ENCODE measurements around the gene NPAT. TPM values are rescaled to one million over a fixed set of nuclear protein-coding genes. Genes with fewer than 3 reads are reported as not detected.

NPAT gene
- total RNA-seq (2014; rRNA removed; shearing (Covaris generic)) = 20.6 and 25.0 TPM in 2 replicates

DNA sequence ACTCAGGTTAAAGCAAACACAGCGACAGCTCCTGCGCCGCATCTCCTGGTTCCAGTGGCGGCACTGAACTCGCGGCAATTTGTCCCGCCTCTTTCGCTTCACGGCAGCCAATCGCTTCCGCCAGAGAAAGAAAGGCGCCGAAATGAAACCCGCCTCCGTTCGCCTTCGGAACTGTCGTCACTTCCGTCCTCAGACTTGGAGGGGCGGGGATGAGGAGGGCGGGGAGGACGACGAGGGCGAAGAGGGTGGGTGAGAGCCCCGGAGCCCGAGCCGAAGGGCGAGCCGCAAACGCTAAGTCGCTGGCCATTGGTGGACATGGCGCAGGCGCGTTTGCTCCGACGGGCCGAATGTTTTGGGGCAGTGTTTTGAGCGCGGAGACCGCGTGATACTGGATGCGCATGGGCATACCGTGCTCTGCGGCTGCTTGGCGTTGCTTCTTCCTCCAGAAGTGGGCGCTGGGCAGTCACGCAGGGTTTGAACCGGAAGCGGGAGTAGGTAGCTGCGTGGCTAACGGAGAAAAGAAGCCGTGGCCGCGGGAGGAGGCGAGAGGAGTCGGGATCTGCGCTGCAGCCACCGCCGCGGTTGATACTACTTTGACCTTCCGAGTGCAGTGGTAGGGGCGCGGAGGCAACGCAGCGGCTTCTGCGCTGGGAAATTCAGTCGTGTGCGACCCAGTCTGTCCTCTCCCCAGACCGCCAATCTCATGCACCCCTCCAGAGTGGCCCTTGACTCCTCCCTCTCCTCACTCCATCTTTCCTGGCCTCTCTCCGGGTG is at the start of gene NPAT, which contains the start of gene ATM:
Gene NPAT, minus strand, starts transcription at position 65 of the 774 bp plus-strand sequence. CDS start 102 bp downstream, outside the sequence.
Gene ATM, plus strand, starts transcription at position 494 of the 774 bp plus-strand sequence. CDS start 4,558 bp downstream, outside the sequence.
- peak; percentile 98 for DNase-seq (ENCODE audit: low read depth)

- no peak for DNase-seq (ENCODE audit: low read depth)
Measured at GRCh38 chr11:108269583-108269982, 47.1 kb upstream of the NPAT start.

DNA sequence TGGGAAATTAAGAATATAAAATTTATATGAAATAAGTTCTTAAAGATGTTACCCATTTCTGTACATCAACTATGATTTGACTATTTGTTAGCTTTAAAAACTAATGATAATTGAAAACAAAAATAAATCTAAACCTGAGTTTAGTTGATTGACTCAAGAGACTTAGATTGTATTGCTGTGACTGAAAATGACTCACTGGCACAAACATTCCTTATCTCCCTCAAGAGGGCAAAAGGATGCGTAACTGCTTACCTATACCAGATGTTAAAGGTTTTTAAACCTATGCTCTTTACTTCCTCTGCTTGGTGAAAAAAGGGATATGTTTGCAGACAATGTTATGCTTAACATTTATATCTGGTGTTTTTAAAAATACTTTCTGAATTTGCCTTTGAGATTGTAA is 30.7 kb upstream of the NPAT start:
- peak; percentile 5 for DNase-seq (ENCODE audit: low read depth)

DNA sequence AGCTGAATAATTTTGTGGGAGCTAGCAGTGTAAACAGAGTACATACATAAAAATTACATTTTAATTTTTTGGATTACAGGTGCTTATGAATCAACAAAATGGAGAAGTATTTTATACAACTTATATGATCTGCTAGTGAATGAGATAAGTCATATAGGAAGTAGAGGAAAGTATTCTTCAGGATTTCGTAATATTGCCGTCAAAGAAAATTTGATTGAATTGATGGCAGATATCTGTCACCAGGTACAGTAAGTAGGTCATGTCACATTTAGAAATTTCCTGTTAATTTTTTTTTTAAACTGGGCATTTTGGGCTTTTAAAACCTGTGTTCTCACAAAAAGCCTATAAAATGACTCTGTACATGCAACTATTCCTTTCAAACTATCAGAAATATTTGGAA is 24.4 kb upstream of the NPAT start:
- DNase-seq (ENCODE audit: low read depth) = no peak

DNA sequence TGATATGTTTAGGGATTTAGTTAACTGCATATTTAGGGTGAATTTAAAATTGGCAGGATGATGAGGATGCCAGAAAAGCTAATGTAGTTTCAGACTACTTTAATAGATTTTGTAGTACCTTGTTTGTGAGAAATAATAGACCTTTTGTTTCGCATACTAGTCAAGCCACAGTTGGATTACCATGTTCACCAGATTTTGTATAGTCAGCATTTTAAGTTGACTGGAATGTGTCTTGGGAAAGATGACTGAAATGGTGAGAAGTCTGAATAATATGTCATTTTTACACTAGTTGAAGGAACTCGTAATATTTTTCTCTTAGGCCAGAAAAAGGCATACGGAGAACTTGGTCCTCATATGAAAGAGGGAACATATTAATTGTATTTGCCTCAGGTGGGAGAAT is 23.9 kb upstream of the NPAT start:
- DNase-seq (ENCODE audit: low read depth) = no peak

GRCh38 chr11:108242422-108242821 is 20.0 kb upstream of the NPAT start:
- DNase-seq (ENCODE audit: low read depth) = no peak

GRCh38 chr11:108241330-108242037 is 19.0 kb upstream of the NPAT start:
- no peak for DNase-seq (ENCODE audit: low read depth)

DNA sequence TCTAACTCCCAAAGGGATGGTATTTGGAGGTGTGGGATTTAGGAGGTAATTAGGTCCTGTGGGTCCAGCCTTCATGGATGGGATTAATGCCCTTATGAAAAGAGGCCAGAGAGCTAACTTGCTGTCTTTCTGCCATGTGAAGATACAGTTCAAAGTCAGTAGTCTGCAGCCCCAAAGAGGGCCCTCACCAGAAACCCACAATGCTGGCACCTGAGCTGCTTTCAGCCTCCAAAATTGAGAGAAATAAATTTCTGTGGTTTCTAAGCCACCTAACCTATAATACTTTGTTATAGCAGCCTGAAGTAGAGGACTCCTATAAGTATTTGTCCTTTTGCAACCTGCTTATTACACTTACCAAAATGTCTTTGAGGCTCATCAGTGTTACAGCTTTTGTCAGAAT is 16.6 kb upstream of the NPAT start:
- DNase-seq (ENCODE audit: low read depth) = no peak

DNA sequence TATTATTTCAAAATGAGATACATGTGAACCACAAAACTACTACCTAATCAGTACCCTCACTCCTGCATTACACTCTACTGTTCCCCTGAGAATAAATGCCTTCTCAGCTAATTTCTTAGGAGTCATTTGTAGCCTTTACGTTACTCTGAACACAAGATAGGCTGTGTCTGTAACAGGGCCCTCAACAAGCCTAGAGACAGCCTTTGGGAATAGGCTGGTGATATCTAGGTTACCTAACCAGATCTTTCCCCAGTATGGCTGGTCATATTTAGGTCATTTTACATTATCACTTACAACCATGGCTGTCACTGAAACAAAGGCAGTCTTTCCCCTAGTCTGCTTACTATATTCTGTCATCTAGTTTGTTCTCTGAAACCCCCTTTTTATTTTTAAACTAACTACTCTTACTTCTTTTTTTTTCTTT is 14.6 kb upstream of the NPAT start:
- DNase-seq (ENCODE audit: low read depth) = no peak

GRCh38 chr11:108235633-108236032 is 13.2 kb upstream of the NPAT start:
- DNase-seq (ENCODE audit: low read depth) = no peak

GRCh38 chr11:108235192-108235591 is 12.8 kb upstream of the NPAT start:
- DNase-seq (ENCODE audit: low read depth) = no peak

DNA sequence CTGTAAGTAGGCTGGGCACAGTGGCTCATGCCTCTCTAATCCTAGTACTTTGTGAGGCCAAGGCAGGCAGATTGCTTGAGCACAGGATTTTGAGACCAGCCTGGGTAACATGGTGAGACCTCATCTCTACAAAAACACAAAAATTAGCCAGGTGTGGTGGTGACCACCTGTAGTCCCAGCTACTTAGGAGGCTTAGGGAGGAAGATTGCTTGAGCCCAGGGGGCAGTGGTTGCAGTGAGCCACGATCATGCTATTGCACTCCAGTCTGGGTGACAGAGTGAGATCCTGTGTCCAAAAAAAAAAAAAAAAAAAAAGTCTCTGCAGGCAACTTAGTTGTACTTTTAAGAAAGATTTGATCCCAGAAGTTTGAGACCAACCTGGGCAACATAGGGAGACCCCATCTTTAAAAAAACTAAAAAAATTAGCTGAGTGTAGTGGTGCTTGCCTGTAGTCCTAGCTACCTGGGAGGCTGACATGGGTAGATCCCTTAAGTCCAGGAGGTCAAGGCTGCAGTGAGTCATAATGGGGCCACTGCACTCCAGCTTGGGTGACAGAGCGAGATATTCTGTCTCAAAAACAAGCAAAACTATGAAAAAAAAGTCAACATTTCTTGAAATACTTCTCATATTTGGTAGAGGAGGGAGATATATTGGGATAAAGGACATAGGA is 11.0 kb upstream of the NPAT start:
- no peak for DNase-seq (ENCODE audit: low read depth)

GRCh38 chr11:108228251-108228650 is 5.8 kb upstream of the NPAT start:
- DNase-seq (ENCODE audit: low read depth) = no peak

GRCh38 chr11:108226036-108226435 is 3.6 kb upstream of the NPAT start:
- DNase-seq (ENCODE audit: low read depth) = no peak

DNA sequence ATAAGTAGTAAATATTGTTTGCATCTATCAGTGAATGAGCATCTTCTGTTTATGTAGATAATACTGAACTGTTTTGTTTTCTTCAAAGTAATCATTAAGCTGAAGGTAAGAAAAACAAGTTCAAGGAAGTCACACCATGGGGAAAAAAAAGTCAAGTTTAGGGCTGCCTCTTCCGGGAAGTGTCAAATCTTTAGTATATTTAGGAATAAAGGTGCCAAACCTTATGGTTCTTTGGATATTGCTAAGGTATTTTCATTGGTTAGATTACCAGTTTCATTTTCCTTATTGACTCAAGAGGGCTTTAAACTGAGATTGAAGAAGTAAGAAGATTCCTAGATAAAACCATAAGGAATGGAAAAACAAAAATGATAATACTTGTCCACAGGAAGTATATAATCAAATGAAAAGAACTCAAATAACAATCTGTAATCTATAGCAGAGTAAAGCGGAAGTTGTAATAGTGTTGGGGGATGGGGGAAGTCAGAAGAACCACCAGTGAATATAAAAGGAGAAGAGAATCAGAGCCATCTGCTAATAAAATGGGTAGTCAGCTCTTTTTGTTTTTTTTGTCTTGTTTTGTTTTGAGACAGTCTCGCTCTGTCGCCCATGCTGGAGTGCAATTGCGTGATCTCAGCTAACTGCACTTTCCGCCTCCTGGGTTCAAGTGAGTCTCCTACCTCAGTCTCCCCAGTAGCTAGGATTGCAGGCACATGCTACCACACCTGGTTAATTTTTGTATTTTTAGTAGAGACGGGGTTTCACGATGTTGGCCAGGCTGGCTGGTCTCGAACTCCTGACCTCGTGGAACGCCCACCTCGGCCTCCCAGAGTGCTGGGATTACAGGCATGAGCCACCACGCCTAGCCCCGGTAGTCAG is 2.7 kb upstream of the NPAT start:
- DNase-seq (ENCODE audit: low read depth) = no peak

GRCh38 chr11:108224366-108224765 is 1.9 kb upstream of the NPAT start:
- no peak for DNase-seq (ENCODE audit: low read depth)

DNA sequence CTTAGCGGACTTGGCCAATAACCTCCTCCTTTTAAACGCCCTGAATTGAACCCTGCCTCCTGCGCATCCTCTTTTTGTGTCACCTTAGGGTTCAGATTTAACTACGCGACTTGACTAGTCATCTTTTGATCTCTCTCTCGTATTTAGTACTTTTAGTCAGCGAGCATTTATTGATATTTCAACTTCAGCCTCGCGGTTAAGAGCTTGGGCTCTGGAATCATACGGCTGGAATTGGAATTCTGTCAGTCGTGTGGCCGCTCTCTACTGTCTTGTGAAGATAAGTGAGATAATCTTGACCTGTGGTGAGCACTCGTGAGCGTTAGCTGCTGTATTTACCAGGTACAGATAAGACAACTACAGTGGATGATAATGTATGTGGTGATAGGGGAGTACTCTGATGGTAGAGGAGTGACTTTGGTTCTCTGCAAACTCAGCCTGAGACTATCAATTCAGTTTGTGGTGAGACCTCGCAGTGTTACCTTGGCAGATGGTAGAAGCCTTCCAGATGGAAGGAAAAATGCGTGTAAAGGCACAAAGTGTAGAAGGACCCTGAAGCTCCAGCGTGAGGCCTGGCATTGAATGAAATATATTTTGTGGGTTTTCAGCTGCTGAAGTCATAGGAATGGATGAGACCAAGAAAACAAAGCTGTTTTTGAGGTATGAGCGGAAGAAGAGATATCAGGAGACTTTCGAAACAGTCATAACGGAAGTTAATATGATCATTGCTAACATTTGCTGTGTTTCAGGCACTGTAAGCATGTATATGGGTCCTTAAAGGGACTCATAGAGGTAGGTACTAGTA is 1.1 kb upstream of the NPAT start:
- peak; percentile 18 for DNase-seq (ENCODE audit: low read depth)

DNA sequence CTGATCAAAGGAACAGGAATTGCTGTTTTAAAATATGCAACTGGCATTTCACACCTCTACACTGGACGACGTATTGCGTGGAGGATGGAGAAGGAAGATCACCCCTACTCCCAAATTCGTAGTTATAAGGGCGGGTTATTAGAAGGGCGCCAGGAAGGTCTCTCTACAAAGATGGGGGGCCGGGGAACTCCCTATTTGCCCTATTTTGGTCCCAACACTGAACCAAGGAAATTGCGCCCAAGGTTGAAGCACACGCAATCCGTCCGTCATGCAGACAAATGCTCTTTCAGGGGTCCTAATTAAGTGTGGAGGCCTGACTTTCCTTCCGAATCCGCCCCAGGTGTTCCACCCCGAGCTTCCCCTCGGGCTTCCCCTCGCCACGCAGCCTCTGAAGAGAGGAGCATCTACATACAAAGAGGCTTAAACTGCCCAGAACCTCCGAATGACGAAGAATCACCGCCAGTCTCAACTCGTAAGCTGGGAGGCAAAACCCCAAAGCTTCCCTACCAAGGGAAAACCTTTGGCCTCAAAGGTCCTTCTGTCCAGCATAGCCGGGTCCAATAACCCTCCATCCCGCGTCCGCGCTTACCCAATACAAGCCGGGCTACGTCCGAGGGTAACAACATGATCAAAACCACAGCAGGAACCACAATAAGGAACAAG is 396 bp downstream of the NPAT start:
- no peak for DNase-seq (ENCODE audit: low read depth)

GRCh38 chr11:108221371-108221770 is 1.1 kb downstream of the NPAT start:
- peak; percentile 13 for DNase-seq (ENCODE audit: low read depth)

DNA sequence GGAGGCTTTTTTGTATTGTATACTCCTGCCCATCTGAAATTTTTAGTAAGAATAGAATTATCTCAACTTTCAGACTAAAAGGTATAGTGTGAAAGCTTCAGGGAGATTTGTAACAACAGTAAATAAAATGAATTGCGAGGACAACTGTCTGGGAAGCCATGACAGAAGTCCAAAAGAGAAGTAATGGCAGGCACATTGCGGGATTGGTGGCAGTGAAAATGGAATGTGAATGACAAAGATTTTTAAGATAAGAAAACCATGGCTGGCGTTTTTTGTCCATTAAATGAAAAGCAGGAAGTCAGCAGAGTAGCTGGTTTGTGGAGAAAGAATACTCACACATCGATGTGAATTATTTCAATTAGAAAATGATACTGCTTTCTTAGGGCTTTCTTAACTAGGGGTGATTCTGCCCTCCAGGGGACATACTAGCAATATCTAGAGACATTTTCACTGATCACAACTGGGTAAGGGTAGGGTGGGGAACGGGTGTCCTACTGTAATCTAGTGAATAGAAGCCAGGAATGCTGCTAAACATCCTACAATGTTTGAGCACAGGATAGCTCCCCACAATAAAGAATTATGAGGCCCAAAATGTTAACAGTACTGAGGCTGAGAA is 1.6 kb downstream of the NPAT start:
- DNase-seq (ENCODE audit: low read depth) = peak; percentile 15
